Islet precursor cell (in vitro differentiated cells): ENCODE data around the gene KIF23.
A peak's percentile ranks its signal among the peaks of the same experiment; 100 is the strongest.

ENCODE experiments used
- DNase-seq: peaks from one replicate; pipeline ENCODE4 v3.0.0-alpha.2; 2018

KIF23 gene

GRCh38 chr15:69439623-69440022 lies 25.5 kb downstream of the KIF23 start:
- no peak for DNase-seq

DNA sequence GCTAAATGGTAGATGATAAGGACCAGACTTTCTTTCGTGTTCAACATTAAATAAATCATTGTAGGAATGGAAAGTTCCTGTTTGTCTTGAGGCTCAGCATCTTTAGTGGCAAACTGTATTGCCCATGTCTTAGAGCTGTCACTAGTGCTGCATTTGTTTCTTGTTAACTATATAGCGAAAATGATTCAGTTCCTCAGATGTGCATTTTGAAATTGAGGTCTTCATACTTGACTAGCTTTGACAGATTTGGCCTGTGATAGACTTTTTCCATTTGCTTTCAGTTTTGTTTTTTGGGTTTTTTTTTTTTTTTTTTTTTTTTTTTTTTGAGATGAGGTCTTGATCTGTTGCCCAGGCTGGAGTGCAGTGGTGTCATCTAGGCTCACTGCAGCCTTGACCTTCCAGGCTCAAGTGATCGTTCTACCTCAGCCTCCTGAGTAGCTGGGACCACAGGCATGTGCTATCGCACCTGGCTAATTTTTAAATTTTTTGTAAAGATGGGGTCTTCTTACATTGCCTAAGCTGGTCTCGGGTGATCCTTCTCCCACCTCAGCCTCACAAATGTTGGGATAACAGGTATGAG lies 29.0 kb downstream of the KIF23 start:
- DNase-seq: no peak

DNA sequence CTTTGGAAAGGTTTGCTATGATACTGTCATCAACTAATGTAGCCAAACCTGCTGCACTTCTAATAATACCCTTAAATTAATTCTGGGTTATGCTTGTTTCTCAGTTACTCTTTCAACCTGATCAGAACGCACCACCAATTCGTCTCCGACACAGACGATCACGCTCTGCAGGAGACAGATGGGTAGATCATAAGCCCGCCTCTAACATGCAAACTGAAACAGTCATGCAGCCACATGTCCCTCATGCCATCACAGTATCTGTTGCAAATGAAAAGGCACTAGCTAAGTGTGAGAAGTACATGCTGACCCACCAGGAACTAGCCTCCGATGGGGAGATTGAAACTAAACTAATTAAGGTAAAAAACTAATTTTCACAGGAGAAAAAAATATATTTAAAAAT lies 30.5 kb downstream of the KIF23 start:
- no peak for DNase-seq

GRCh38 chr15:69446953-69447352 lies 32.8 kb downstream of the KIF23 start:
- no peak for DNase-seq

- DNase-seq: peak; percentile 22
Observed at GRCh38 chr15:69450221-69450620, 36.1 kb downstream of the KIF23 start.

DNA sequence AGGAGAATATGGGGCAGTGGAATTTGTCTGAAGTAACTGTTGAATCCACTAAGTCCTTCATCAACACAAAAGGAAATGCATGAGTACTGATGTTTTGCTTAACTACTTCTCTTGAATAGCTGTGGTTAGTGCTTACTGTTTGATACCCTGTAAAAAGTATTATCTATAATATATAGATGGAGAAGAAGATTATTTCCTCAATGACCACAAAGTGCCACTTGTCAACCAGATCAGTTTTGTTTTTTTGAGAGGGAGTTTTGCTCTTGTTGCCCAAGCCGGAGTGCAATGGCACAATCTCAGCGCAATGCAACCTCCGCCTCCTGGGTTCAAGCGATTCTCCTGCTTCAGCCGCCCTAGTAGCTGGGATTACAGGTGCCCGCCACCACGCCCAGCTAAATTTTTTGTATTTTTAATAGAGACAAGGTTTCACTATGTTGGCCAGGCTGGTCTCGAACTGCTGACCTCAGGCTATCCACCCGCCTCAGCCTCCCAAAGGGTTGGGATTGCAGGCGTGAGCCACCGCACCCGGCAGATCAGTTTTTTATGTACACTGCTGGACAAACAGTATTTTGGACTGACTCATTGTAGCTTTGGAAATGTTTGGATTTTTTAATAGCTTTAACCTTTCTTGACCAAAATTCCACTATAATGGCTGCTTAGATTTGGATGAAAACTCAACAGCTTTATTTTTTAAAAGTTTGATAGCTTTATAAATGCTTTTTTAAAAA lies 37.0 kb downstream of the KIF23 start:
- peak; percentile 22 for DNase-seq

- peak; percentile 61 for DNase-seq
Observed at GRCh38 chr15:69451951-69452691, 38.0 kb downstream of the KIF23 start.

DNA sequence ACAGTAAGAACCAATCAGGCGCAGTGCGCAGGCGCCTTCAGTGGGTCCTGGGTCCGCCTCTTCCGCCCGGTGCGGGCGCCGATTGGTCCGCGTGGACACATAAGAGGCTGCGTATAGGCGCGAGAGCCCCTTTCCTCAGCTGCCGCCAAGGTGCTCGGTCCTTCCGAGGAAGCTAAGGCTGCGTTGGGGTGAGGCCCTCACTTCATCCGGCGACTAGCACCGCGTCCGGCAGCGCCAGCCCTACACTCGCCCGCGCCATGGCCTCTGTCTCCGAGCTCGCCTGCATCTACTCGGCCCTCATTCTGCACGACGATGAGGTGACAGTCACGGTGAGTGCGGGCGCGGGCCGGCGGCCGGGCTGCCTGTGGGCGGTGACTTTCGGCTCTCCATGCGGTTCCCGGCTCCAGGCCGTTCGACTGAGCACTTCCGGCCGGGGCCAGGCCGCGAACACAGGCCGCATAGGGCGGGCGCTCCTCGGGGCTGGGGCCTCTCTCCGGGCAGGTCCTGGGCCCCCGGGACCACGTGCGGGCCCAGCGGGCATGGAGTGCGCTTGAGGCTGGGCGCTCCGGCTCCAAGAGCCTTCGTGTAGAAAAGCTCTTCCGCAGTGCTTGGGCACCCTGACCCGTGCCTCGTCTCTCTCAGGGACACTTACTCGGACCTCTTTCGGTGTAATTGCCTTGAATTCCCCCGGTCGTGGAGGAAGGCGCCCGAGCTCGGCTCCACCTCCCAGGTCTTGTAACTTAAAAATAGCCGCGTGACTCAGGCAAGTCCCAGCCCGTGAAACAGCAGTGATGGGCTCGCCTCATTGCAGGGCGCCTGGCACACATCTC lies 38.8 kb downstream of the KIF23 start, which contains the start of gene RPLP1:
Gene RPLP1, plus strand, starts transcription at position 127 of the 830 bp plus-strand sequence. Its CDS starts 131 bp downstream, at position 258.
- peak; percentile 97 for DNase-seq

GRCh38 chr15:69454953-69455352 lies 40.8 kb downstream of the KIF23 start:
- DNase-seq: peak; percentile 42

DNA sequence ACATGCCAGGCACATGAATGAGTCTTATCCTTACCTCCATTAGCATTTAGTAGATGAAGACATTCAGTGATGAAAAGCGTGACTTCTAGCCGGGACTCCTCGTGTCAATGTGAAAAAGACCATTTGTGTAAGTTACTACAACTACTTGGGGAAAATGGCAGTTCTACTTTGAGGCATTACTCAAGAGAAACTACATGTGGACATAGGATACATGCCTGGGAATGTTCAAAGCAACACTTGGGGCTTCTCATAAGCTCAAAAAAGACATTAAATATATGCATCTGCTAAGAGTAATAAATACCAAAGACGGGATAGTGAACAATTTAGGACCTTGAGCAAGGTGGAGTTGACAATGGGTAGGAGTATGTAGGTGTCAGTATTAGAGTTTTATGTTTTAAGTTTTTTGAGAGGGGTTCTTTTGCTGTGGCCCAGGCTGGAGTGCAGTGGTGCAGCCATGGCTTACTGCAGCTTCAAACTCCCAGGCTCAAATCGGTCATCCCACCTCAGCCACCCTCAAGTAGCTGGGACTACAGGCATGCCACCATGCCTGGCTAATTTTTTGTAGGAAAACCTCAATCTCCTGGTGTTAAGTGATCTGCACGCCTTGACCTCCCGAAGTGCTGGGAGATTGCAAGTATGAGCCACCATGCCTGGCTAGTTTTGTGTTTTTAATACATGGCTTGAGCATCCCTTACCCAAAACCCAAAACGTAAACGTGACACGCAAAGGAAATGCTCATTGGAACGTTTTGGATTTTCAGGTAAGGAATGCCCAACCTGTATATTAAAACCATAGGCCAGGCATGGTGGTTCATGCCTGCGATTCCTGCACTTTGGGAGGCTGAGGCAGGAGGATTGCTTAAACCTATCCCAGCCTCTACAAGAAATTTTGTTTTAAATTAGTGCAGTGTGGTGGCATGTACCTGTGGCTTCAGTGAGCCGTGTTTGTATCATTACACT lies 42.3 kb downstream of the KIF23 start:
- DNase-seq: peak; percentile 26

DNA sequence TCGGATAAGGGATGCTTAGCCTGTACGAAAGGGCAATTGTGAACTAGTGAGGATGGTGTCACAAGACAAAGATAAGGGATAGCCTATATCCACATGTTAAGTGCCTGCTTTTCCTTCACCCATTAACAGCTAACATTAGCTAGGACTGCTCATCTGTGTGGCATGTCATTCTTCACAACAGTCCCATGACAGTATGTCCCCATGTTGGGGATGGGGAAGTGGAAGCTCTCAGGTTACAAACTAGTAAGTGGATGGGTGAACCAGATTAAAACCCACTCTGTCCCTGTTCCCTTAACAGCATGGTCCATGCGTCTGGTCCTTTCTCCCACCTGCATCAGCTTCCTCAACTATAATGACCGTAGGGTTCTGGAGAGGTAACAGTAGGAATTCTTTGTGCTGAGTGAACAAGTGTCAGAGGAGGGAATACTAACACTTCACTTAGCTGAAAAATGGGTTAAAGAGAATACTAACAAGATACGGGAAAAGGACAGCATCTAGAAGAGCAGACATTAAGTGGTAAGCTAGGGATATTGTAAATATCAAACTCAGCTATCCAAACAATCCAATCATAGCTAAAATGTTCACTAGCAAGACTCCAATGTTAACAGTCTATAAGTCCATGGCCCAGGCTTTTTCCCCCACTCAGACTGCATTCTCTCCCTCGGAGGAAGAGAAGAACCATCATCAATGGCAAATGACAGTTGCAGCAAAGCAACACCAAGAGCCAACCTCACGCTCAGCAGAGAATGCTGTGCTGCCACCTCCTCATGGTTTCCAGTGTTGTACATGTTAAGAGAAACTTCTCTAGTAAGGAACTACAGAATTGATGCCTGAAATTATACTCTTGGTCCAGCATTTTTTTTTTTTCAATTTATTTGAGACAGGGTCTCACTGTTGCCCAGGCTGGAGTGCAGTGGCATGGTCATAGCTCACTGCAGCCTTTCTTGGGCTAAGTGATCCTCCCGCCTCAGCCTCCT lies 43.4 kb downstream of the KIF23 start:
- peak; percentile 74 for DNase-seq

DNA sequence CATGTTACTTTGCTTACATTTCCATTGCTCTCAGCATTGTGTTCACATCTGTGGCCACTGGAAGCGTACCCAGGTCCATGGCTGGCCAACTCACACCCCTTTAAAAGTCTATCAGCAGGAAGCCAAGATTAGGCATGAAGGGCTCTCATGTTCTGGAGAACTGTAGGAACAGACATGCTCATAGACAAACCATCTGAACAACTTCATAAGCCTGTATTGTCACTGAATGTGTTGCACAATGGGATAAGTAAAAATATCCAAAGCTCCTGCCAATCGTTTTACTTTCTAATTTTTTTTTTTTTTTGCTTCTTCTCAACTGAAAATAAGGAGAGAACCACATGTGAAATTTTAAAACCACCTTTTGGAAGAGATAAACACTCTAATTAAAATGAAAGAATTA lies 44.9 kb downstream of the KIF23 start:
- DNase-seq: peak; percentile 31

- DNase-seq: peak; percentile 32
Observed at GRCh38 chr15:69460481-69460880, 46.3 kb downstream of the KIF23 start.

DNA sequence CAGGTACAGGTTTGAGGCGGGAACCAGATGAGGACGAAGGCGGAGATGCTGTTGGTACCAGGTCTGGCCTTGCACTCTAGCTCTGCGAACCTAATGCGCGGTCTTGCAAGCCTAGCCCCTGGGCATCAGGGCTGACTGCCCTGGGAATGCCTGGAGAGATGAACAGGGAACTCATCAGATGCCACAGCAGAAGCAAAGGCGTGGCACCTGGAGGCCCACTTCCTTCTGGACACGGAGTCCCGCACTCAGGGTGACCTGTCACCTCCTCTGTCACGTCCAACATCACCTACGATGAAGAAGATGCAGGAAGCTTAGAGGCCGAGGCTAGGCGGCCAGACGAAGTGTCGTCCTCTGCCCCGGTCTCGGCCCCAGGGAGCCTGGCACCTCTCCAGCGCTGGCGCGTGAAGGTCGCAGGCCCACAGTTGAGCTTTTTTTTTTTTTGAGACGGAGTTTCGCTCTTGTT lies 47.9 kb downstream of the KIF23 start:
- peak; percentile 50 for DNase-seq

DNA sequence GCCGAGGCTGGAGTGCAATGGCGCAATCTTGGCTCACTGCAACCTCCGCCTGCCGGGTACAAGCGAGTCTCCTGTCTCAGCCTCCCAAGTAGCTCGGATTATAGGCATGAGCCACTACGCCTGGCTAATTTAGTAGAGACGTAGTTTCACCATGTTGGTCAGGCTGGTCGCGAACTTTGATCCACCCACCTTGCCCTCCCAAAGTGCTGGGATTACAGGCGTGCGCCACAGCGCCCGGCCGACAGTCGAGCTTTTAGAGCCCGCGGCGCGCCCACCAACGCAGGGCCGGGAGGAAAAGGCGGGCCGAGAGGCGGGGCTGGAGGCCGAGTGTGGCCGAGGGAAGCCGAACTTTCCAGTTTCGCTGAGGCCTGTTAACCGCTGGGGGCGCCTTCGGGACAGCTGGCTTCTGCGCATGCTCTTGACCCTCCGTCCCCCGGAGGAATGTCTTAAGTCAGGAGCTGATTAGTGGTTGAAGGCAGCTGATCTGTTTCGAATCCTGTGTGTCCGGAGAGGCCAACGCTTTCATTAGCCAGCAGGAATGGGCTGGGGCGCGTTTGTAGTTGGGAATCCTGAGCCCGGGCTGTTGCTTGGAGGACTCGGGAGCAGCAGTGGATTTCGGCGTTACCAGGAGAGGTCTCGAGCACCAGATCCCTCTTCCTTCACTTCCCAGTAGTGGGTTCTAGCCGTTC lies 48.5 kb downstream of the KIF23 start:
- peak; percentile 99 for DNase-seq

DNA sequence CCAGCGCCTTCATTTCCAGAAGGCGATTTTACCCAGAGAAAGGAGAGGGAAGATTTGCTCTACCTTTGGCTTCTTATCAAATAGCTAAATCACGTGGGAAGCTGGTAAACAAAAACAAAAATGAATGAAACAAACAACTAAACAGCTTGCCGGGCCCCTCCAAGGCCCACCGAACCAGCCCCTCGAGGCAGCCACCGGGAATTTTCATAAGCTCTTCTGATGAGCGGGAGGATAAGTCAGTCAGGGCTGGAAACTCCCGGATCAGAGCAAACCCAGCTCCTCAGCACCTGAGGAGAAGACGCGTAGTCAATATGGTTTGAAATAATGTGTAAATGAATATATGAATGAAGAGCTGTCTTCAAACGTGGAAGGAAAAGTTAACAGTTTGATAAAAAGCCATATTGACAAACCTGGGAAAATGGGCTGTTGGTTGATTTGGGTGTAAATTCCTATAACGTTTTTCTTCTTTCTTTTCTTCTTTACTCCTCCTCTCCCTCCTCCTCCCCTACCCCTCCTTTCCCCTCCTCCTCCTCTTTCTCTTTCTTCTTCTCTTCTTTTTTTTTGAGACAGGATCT lies 49.1 kb downstream of the KIF23 start:
- DNase-seq: no peak

GRCh38 chr15:69465253-69465652 lies 51.1 kb downstream of the KIF23 start:
- DNase-seq: peak; percentile 0

DNA sequence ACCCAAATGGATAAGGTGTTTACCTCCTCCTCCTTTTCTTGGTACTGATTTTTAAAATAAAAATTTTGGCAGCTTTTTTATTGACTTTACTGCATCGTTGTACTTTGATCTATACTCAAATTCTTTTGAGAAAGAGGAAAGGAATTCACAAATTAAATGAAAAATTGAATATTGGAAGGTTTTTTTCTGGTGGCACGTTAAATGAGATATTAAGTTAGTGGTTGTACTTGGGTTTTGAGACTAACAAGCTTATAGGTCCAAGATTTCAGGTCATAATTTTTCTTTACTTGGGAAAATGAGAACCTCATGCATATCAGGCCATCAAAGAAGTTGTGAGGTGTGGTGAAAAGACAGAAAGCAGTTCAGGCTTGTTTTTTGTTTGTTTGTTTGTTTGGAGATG lies 52.6 kb downstream of the KIF23 start:
- DNase-seq: no peak

- DNase-seq: peak; percentile 52
Observed at GRCh38 chr15:69467636-69468035, 53.5 kb downstream of the KIF23 start.
